RWPE1 (cell line): Measurements from ENCODE around the gene TMEM201.

Experiments
- CTCF ChIA-PET: fragments of 350-600 bp; sonication (Branson Sonifier 250); formaldehyde crosslinking; extraction: SDS; loops from one replicate; lab custom pipeline; 2021; lab: Yijun Ruan, JAX
- POLR2A ChIA-PET: fragments of 400-600 bp; formaldehyde crosslinking; extraction: SDS; loops from one replicate; lab custom pipeline; 2020; ENCODE audit warnings: antibody characterized with exemption; ENCODE audit not compliant: low non-redundant PET; lab: Yijun Ruan, JAX
- DNase-seq: peaks from one replicate; pipeline ENCODE4 v3.0.0; 2012; ENCODE audit warnings: low spot score
- H3K27ac ChIP-seq: fragments of 450-650 bp; 2 replicates; pipeline ENCODE4 v1.5.1; 2017
- CTCF ChIP-seq: fragments of 450-650 bp; conservative IDR thresholded peaks from 2 replicates; pipeline ENCODE4 v1.5.1; 2017; ENCODE audit warnings: low read depth, mild to moderate bottlenecking

Gene TMEM201

GRCh38 chr1:9588551-9589143, at the start of gene TMEM201:
TMEM201 (plus strand) TSS chr1:9588911; CDS start chr1:9588931, 20 bp downstream.
- CTCF ChIA-PET = interaction anchor here (0.6 to 1.0 kb wide), 11 partner anchors 8 to 686 kb away, joined by 3 to 5 read pairs (median 3); no protein-coding TSS in a partner anchor
- DNase-seq = peak; percentile 94
- peak within 1 kb of the TSS; percentile 83 for H3K27ac ChIP-seq
- TF ChIP-seq CTCF = peak; percentile 91
- POLR2A ChIA-PET = no interaction called here

GRCh38 chr1:9539165-9539828, 49.4 kb upstream of the TMEM201 start, which contains the start of gene SLC25A33:
SLC25A33 (plus strand) TSS chr1:9539465; CDS start chr1:9539692, 227 bp downstream.
- no peak for TF ChIP-seq CTCF
- ChIA-PET CTCF (interaction anchor here (0.5 kb wide), 1 partner anchor 42 kb away, joined by 6 read pairs; no protein-coding TSS in a partner anchor), POLR2A (interaction anchor here (0.6 kb wide), 2 partner anchors 16 to 42 kb away, joined by 5 to 8 read pairs; no protein-coding TSS in a partner anchor)
- DNase-seq = peak; percentile 98
- H3K27ac ChIP-seq = peak within 1 kb of the TSS; percentile 81

GRCh38 chr1:9539829-9540550, 48.7 kb upstream of the TMEM201 start:
- POLR2A ChIA-PET = no interaction called here
- DNase-seq = peak; percentile 67
- peak overlapping the region; percentile 81 for H3K27ac ChIP-seq
- no peak for TF ChIP-seq CTCF
- CTCF ChIA-PET = interaction anchor here (0.5 to 0.6 kb wide), 2 partner anchors 41 to 48 kb away, joined by 3 to 6 read pairs; no protein-coding TSS in a partner anchor

GRCh38 chr1:9542430-9542829, 46.3 kb upstream of the TMEM201 start:
- DNase-seq = no peak
- ChIA-PET POLR2A (no interaction called here), CTCF (interaction anchor here (0.6 to 0.9 kb wide), 2 partner anchors 9 to 20 kb away, joined by 3 to 5 read pairs; no protein-coding TSS in a partner anchor)
- peak overlapping the region; percentile 56 for H3K27ac ChIP-seq
- TF ChIP-seq CTCF = no peak

- ChIA-PET CTCF (no interaction called here), POLR2A (no interaction called here)
- no peak overlapping the region for H3K27ac ChIP-seq
- no peak for DNase-seq
- TF ChIP-seq CTCF = no peak
These were observed 43.8 kb upstream of the TMEM201 start for GRCh38 chr1:9544926-9545325.

- ChIA-PET CTCF (interaction anchor here (0.6 kb wide), 1 partner anchor 51 kb away, joined by 6 read pairs; no protein-coding TSS in a partner anchor), POLR2A (no interaction called here)
- H3K27ac ChIP-seq = no peak overlapping the region
- no peak for DNase-seq
- TF ChIP-seq CTCF = no peak
These were observed 38.7 kb upstream of the TMEM201 start for GRCh38 chr1:9549955-9550546.
